GM19351 (cell line): ENCODE data around the gene TMEM127.
"Not testable (repeated sequence)": the region's sequence is repeated elsewhere in the genome, so short reads cannot be mapped to it uniquely, and the experiment has no call there.

Source experiments
- ATAC-seq: cut with Tn5 transposase; IDR thresholded peaks from one replicate; pipeline ENCODE4 v1.9.1; 2021; ENCODE audit warnings: mild to moderate bottlenecking, moderate library complexity; ENCODE audit not compliant: unreplicated experiment

Gene TMEM127

GRCh38 chr2:96264656-96265348 is 995 bp downstream of the TMEM127 start:
- ATAC-seq: no peak

GRCh38 chr2:96264086-96264485 is 1.7 kb downstream of the TMEM127 start:
- ATAC-seq: no peak

DNA sequence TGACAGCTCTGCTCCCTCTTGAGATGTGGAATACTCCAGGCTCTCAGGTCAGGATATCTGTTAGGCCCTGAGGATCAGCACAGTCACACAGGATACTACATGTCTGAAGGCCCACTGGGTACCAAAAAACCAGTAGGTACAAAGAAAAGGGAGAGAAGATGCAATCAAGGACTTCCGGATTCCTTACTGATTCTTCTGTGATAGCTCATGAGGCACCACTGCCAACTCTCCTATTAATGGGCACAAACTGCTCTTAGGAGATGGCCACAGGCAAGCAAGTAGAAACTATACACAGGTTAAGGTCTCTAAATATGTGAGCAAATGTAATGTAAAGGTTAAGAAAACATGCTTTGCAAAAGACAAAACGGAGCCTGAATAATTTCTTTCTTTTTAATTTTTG is 3.5 kb downstream of the TMEM127 start:
- ATAC-seq: no peak

DNA sequence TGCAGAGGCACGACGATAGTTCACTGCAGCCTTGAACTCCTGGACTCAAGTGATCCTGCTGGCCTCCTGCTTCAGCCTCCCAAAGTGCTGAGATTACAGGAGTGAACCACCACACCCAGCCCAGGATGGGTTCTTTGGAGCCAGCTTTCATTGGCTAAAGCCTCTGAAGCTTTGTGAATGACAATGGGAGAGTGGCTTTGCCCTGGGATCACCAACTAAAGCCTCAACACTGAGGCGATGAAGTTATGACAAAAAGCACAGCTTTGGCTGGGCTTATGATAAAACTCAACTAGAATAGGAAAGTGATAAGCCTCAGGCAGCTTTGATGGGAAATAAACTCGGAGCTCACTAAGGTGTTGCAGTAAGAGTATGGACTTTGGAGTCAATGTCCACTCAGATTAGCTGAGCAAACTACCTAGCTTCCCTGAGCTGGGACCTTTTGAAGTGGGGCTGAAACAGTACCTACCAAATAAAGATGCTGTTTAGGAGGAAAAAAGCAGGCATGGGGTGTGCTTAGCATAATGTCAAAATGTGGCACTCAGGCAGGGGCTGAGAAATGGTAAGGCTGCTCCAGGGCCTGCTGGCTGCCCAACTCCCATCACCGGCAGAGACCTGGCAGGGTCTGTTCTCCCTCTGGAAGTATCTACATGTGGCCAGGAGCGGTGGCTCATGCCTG is 4.3 kb downstream of the TMEM127 start:
- no peak for ATAC-seq

- ATAC-seq: peak; percentile 42
Observed at GRCh38 chr2:96260387-96261260, 5.2 kb downstream of the TMEM127 start.

- ATAC-seq: no peak
Observed at GRCh38 chr2:96259497-96259921, 6.3 kb downstream of the TMEM127 start.

DNA sequence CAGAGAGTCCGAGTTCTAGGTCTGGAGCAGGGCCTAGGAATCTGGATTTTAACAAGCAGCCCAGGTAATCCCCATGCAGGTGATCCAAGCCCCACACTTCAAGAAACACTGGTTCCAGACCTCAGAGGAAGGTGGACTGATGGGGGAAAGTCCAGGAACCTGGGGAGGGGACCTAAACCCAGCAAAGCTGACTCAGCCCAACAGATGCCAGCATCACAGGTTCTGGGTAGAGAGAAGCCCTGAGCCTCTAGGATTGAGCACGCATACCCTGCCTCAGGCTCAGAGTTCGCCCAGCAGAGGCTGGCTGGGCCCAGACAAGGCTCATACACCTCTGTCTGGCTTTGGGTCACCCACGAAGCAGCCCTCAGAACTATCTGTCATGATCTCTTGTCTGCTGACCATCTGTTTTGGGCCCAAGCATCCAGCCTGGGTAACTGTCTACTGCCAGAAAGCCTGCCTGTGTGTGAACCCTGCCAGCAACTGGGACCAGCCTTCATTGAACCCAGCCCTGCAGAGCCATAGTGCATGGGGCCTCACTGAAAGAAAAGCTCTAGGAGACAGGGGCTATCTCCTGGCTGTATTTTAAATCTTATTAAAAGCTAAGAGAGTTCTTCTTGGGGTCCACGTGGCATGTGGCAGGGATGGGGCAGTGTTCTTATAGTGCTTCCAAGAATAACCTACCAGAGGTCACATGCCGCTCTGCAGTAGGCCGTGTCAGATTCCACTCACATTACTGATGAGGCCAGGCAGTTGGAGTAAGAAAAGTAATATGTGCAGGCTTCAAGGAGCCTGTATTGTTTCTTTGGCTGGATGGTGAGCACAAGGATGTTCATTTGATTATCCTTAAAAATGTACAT is 7.4 kb downstream of the TMEM127 start:
- no peak for ATAC-seq

- not testable (repeated sequence) for ATAC-seq
Observed at GRCh38 chr2:96257744-96258143, 8.1 kb downstream of the TMEM127 start.

- no peak for ATAC-seq
Observed at GRCh38 chr2:96256611-96257113, 9.1 kb downstream of the TMEM127 start.

DNA sequence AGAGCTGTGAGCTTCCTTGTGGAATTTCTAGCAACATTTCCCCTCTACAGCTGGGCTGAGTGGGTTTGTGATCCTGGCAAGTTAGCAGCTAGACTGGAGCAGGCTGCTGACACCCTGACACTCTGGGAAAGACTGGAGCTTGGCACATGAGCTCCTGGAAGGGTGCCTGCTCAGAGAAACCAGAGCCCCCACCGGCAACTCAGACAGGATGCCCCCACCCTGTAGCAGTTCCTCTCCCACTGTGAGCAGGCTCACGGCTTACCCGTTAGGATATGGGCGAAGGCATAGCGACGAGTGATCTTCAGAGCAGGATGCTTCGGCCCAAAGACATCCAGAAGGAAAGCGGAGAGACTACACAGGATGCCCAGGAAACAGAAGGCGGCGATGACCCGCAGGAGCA is 11.2 kb downstream of the TMEM127 start:
- ATAC-seq: no peak

DNA sequence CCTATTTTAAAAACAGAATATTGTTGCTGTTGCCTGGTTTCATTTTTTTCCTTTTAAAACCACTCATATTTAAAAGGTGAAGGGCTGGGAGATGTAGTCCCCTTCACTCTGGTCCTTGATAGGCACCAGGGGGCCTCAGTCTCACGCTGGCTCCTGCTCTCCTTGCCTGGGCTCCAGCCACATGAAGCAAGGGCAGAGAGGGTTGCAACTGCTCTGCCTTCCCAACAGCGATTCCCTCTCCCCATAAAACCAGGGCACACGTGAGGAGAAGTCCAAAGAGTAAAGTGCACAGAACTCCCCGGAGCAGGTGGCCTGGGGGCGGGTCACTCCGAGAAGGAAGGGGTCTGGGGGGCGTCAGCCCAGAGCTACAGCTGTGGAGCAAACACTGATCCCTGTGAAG is 12.8 kb downstream of the TMEM127 start:
- ATAC-seq: no peak

DNA sequence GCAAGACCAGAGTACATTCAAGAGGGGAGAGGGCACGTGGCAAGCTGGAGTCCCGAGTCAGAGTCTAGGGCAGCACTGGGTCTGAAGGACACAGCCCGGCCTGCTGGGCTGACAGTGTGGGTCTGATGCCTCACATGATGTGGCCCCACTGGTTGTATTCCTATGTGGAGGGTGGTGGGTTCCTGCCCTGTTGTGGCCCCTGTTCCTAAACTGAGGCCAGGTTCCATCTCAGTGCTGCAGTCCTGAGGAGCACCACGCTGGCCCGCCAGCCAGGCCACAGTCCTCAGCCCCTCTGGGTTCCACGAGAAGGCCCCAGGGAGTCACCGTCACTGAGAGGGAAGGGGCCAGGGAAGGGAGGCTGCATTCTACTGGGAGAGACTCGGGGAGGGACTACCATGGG is 13.3 kb downstream of the TMEM127 start:
- no peak for ATAC-seq

DNA sequence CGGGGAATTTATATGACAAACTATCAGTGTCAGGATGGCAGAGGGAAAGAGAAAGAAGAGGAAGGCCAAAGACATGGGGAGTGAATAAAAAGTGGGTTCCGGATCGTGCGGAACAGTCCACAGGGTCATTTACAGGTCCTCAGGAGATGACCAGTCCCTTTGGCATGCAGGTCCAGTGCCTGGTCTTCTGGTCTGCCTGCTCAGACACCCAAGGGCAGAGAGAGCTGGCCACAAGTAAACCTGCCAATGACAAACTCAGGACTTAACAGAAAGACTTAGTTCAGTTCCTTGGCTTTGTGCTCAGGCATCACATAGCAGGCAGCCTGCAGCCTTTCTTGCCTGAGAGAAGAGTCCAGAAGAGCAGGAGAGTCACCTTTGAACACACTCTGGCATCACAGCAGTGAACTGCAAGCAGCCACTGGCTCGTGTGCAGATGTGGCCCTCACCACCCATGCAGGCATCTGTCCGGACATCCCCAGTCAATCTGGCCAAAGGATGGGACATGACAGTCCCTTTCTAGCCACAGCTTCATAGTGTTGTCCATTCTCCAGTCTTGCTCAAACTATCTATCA is 14.0 kb downstream of the TMEM127 start:
- no peak for ATAC-seq

DNA sequence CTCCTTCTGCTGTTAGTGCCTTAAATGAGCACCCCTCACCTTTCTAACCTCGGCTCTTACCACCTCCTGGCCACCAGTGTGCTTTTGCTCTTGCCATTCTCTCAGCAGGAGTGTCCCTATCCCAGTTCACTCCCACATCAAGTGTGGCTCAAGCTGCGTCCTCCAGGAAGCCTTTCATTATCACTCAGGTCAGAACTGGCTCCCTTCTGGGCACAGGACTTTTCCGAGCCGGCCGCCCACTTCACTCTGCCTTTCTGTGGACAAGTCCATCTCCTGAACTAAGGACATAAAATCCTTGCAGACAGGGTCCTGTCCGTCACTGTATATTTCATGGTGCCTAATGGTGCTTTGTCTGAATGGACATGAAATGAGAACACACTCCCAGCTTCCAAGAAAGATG is 15.6 kb downstream of the TMEM127 start:
- no peak for ATAC-seq

DNA sequence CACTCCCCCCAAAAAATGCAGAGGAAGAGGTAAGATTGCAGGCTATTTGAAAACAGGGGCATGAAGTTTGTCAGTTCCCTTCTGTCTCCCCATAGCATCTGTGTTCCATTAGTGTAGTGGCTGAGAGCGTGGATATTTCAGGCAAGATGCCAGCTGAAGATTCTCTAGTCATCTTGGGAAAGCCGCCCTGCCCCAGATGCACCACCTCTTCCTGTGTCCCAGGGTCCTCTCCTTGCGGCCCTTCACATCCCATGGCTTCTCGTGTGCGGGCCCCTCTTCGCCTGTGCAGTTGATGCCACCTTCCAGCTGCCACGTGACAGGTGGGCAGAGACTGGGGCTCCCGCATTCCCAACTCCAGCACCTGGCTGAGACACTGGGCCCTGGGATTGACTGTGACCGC is 16.1 kb downstream of the TMEM127 start:
- ATAC-seq: no peak

DNA sequence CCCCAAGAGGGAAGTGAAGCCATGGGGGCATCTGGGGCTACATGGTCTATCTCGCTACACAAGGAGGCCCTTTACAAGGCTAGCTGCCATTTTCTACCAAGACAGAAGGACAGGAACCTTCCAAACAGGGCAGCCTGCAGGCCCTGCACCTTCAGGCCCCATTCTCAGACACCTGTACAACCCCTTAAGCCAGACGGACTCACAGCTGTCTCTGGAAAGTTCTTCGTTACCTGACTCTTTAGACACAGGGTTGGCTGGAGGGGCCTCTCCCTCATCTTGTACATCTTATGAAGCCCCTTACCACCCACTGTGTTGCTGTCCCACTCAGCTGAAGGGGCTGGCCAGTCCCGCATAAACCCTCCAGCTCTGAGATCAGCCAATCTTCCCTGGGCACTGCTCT is 17.2 kb downstream of the TMEM127 start:
- ATAC-seq: no peak

DNA sequence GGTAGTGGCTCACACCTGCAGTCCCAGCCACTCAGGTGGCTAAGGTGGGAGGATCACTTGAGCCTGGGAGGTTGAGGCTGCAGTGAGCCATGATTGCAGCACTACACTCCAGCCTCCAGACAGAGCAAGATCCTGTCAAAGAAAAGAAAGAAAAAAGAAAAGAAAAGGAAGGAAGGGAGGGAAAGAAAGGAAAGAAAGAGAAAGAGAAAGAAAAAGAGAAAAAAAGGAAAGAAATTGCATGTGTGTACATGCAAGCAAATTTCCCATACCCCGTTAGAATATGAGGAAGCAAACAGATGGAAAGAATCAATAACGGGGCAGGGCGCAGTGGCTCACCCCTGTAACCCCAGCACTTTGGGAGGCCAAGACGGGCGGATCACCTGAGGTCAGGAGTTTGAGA is 17.9 kb downstream of the TMEM127 start:
- ATAC-seq: no peak

DNA sequence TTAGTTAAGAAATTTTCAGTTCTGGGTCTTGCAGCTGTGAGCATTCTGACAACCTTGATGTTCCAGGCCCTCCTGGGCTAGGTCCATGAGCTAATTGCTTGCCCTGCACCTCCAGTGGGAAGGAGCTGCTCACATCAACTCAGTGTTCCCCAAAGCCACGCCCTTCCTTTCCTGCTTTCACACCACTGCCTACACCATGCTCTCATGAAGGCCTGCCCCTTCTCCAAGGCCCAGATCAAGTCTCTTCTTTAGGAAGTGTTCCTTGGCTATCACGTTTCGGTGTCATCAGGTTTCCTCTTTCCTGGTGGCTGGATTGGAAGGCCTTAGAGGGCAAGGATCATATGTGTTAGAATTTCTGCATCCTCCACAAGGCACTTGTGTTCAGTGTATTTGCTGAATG is 18.8 kb downstream of the TMEM127 start:
- no peak for ATAC-seq

DNA sequence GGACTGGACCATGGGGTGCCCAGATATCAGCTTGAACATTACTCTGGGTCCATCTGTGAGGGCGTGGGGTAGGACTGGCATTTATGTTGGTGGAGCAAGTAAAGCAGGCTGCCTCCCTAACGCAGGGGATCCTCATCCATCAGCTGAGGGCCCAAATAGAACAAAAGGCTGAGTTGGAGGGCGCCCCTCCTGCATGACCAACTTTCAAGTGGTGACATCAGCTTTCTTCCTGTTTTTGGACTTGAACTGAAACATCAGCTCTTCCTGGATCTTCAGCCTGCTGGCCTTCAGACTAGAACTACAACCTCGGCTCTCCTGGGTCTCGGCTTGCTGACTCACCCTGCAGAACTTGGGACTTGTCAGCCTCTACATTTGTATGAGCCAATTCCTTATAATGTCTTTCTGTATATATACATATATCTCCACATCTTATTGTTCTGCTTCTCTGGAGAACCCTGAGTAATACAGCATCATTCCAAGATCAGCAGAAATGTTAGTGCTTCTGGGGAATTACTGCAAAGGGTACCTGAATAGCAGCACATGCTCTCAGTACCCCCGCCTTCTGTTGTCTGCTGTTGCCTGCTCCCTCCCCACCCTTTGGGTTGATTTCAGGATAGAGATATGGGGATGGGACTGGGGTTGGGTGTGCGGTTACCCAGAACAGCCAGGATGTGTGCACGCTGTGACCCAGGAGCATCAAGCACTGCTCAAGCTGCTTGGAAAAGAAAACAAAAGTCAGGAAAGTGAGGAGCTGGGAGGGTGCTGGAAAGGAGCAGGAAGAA is 20.0 kb downstream of the TMEM127 start:
- no peak for ATAC-seq

DNA sequence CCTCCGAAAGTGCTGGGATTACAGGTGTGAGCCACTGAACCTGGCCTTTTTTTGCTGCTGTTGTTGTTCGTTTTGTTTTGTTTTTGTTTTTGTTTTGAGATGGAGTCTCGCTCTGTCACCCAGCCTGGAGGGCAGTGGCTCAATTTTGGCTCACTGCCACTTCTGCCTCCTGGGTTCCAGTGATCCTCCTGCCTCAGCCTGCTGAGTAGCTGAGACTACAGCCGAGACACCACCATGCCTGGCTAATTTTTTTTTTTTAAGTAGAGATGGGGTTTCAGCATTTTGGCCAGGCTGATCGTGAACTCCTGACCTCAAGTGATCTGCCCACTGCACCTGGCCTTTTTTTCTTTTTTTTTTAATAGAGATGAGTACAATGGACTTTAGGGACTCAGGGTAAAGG is 22.0 kb downstream of the TMEM127 start:
- no peak for ATAC-seq
